Measurements from ENCODE around the gene MAP2K7.
"Not testable (repeated sequence)": the region's sequence is repeated elsewhere in the genome, so short reads cannot be mapped to it uniquely, and the experiment has no call there.

Gene MAP2K7

DNA sequence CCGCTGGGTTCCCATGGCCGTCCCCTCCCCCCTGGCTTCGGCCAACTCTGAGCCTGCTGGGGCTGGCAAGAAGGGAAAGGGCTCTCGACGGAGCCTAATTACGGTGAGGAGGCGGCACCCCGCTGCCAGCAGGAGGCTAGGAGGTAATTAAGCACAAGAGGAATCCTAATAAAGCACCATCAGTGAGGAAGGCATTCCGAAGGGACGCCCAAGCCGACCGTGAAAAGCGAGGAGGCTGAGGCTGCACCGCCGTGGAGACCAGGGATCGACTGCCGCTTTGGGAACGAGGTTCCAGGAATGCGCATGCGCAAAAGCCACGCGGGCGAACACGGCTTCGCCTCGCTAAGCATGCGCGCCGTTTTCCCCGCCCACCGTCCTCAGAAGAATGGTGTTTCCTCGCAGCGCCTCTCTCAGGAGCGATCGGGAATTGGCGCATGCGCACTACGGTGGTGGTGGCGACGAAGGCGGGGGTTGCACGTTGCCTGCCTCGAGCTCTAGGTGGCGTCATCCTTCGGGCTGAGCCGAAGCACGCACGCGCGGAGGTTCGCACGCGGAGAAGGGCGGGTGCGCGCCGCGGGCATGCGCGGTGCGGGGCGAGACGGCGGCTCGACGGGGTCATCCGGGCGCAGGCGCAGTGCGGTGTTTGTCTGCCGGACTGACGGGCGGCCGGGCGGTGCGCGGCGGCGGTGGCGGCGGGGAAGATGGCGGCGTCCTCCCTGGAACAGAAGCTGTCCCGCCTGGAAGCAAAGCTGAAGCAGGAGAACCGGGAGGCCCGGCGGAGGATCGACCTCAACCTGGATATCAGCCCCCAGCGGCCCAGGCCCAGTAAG is at the start of gene MAP2K7:
MAP2K7 (plus strand) TSS at position 634 of the 830 bp plus-strand sequence; CDS start at position 702, 68 bp downstream.
- Mint-ChIP-seq H3K9me3 (no peaks in the 10 kb centered on the region), H3K27me3 (no peaks in the 10 kb centered on the region), H3K27ac (ENCODE audit: low read depth) (peak within 1 kb of the TSS; percentile 98), H3K4me3 (peak within 1 kb of the TSS; percentile 83), H3K4me1 (peaks cover 42% of the 10 kb centered on the region), H3K36me3 (ENCODE audit: insufficient read depth) (peaks cover 28% of the 10 kb centered on the region)
- ATAC-seq (replicated peaks; ENCODE audit: extremely low read depth, poor library complexity, severe bottlenecking) (peak; percentile 61), DNase-seq (ENCODE audit: low spot score in 2 of 2) (peak; percentile 100)

GRCh38 chr19:7855426-7856108 is 48.1 kb upstream of the MAP2K7 start:
- no peaks in the 10 kb centered on the region for H3K9me3 Mint-ChIP-seq
- no peak overlapping the region for H3K4me3 Mint-ChIP-seq
- ATAC-seq (replicated peaks; ENCODE audit: extremely low read depth, poor library complexity, severe bottlenecking), result no peak
- DNase-seq (ENCODE audit: low spot score in 2 of 2), result no peak
- peaks cover 10% of the 10 kb centered on the region for H3K4me1 Mint-ChIP-seq
- H3K27me3 Mint-ChIP-seq, result peaks cover 22% of the 10 kb centered on the region
- no peak overlapping the region for H3K27ac Mint-ChIP-seq (ENCODE audit: low read depth)
- H3K36me3 Mint-ChIP-seq (ENCODE audit: insufficient read depth), result peaks cover 2% of the 10 kb centered on the region

DNA sequence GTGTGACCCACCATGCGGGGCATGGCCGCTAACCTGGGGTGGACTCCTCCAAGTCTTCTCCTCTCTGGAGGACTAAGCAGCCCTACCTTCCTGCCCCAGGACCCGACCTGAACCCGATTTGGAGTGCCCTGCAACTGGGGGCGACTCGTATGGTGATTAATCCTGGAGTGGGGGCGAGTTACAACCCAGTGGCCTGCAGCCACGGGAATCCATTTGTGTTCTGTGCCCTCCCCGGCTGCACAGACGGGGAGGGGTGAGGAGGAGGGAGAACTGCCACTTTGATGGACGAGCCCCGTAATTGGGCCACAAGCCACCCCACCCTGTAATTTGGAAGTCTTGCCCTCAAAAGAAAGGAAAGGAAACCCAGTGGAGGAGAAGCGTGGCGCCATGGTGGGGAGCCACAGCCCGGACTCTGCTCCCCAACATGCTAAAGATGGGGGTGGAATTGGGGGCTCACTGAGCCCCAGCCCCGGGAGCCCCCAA is 47.5 kb upstream of the MAP2K7 start:
- Mint-ChIP-seq H3K27ac (ENCODE audit: low read depth) (no peak overlapping the region), H3K9me3 (no peaks in the 10 kb centered on the region), H3K4me3 (no peak overlapping the region), H3K27me3 (peaks cover 28% of the 10 kb centered on the region), H3K4me1 (peaks cover 10% of the 10 kb centered on the region), H3K36me3 (ENCODE audit: insufficient read depth) (peaks cover 2% of the 10 kb centered on the region)
- DNase-seq (ENCODE audit: low spot score in 2 of 2) (no peak), ATAC-seq (replicated peaks; ENCODE audit: extremely low read depth, poor library complexity, severe bottlenecking) (no peak)

DNA sequence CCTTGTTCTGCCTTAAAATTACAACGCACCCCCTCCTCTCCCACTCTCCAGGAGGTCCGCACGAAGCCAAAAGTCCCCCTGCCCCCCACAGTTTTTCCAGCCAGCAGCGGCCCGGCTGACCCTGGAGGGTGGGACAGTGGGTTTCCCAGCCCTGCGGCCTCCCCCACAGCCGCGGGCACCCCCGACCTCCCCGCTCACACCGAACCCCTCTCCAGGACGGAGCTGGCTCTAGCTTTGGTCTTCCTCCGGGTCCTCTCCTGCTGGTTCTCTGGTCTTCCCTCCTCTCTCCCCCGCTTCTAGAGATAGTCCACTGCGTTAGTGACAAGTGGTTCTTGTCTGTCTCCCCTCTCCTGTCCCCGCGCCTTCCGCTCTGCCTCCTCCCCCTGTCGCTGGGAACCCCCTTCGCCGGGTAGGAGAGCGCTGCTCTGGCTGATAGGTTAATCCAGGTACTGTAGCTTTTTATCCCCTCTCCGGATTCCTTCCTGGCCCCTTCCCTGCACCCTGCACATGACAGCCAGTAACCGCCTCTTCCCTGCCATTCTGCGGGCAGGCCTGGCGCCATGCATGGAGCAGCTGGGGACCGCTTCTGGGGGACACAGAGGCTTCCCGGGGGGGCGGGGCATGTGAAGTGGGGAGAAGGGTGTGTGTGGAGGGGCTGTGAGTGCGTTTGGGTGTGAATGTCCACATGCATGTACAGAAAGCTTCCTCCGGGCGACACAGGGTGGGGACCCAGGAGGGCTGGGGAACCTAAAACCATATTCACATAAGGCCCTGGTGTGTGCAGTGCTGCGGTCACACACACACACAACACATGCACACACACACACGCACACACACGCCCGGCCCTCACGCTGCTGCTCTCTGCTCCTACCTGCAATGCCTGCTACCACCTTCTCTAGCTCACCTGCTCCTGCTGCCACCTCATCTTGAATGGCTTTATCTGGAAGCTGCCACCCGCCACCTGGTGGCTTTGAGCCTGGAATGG is 46.7 kb upstream of the MAP2K7 start:
- DNase-seq (ENCODE audit: low spot score in 2 of 2) (no peak), ATAC-seq (replicated peaks; ENCODE audit: extremely low read depth, poor library complexity, severe bottlenecking) (no peak)
- Mint-ChIP-seq H3K27ac (ENCODE audit: low read depth) (no peak overlapping the region), H3K27me3 (peaks cover 32% of the 10 kb centered on the region), H3K9me3 (no peaks in the 10 kb centered on the region), H3K4me1 (peaks cover 10% of the 10 kb centered on the region), H3K4me3 (no peak overlapping the region), H3K36me3 (ENCODE audit: insufficient read depth) (peaks cover 2% of the 10 kb centered on the region)

DNA sequence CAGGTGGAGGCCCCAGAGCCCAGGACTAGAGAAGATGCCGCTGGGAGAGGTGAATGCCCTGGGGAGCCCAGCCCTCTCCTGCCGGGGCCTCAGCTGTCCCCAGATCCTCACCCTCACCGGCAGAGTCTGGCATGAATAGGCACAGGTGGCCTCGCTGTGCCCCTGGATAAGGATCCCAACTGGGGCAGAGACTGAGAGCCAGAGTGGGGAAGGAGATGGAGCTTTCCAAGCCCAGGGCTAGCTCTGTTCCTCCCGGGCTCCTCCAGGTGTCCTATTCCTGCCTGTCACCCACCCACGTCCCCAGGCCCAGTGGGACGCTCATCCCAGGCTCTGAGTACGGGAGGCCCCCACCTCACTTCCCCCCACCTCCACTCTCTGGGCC is 46.0 kb upstream of the MAP2K7 start:
- H3K36me3 Mint-ChIP-seq (ENCODE audit: insufficient read depth), result peaks cover 2% of the 10 kb centered on the region
- no peak overlapping the region for H3K27ac Mint-ChIP-seq (ENCODE audit: low read depth)
- ATAC-seq (replicated peaks; ENCODE audit: extremely low read depth, poor library complexity, severe bottlenecking) (no peak), DNase-seq (ENCODE audit: low spot score in 2 of 2) (no peak)
- H3K27me3 Mint-ChIP-seq, result peaks cover 30% of the 10 kb centered on the region
- no peak overlapping the region for H3K4me3 Mint-ChIP-seq
- peaks cover 9% of the 10 kb centered on the region for H3K4me1 Mint-ChIP-seq
- no peaks in the 10 kb centered on the region for H3K9me3 Mint-ChIP-seq

DNA sequence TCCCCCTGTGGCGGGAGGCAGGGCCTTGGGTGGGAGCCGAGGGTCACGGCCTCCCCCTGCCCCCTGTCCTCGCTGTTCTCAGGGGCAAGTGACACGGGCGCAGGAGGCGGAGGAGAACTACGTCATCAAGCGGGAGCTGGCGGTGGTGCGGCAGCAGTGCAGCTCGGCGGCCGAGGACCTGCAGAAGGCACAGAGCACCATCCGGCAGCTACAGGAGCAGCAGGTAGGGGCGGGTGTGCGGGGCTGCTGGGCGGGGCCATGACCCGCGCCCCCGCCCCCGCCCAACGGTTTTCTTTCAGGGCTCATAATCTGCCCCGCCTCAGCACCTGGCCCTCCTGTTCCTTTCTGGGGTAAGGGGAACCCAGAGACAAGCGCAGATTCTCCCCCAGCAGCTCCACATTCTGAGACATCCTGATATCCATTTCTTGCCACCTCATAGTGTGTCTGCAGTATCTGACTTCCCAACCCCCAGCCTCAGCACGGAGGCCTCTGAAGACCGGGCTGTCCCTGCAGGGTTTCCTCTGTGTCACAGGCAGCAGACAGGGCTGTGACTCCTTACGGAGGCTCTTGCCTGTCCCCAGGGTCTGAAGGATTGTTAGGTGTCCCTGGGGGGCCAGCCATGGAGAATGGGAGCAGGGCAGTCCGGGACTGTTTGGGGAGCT is 45.4 kb upstream of the MAP2K7 start:
- H3K36me3 Mint-ChIP-seq (ENCODE audit: insufficient read depth), result peaks cover 2% of the 10 kb centered on the region
- no peak for ATAC-seq (replicated peaks; ENCODE audit: extremely low read depth, poor library complexity, severe bottlenecking)

GRCh38 chr19:7859087-7859486 is 44.6 kb upstream of the MAP2K7 start:
- peaks cover 23% of the 10 kb centered on the region for H3K27me3 Mint-ChIP-seq
- DNase-seq (ENCODE audit: low spot score in 2 of 2); ATAC-seq (replicated peaks; ENCODE audit: extremely low read depth, poor library complexity, severe bottlenecking); H3K9me3 Mint-ChIP-seq; H3K27ac Mint-ChIP-seq (ENCODE audit: low read depth); H3K36me3 Mint-ChIP-seq (ENCODE audit: insufficient read depth); H3K4me3 Mint-ChIP-seq; H3K4me1 Mint-ChIP-seq: not testable (repeated sequence)

More for the DNA sequence above, 45.4 kb upstream of the MAP2K7 start:
- Mint-ChIP-seq H3K9me3 (no peaks in the 10 kb centered on the region), H3K27me3 (peaks cover 25% of the 10 kb centered on the region), H3K27ac (ENCODE audit: low read depth) (no peak overlapping the region), H3K4me3 (no peak overlapping the region), H3K4me1 (peaks cover 4% of the 10 kb centered on the region)
- no peak for DNase-seq (ENCODE audit: low spot score in 2 of 2)

GRCh38 chr19:7859831-7860713 is 43.6 kb upstream of the MAP2K7 start:
- H3K9me3 Mint-ChIP-seq, result no peaks in the 10 kb centered on the region
- peaks cover 28% of the 10 kb centered on the region for H3K27me3 Mint-ChIP-seq
- DNase-seq (ENCODE audit: low spot score in 2 of 2) (no peak), ATAC-seq (replicated peaks; ENCODE audit: extremely low read depth, poor library complexity, severe bottlenecking) (no peak)
- no peak overlapping the region for H3K27ac Mint-ChIP-seq (ENCODE audit: low read depth)
- no peak overlapping the region for H3K4me3 Mint-ChIP-seq
- H3K36me3 Mint-ChIP-seq (ENCODE audit: insufficient read depth), result peaks cover 2% of the 10 kb centered on the region
- H3K4me1 Mint-ChIP-seq, result peaks cover 4% of the 10 kb centered on the region

DNA sequence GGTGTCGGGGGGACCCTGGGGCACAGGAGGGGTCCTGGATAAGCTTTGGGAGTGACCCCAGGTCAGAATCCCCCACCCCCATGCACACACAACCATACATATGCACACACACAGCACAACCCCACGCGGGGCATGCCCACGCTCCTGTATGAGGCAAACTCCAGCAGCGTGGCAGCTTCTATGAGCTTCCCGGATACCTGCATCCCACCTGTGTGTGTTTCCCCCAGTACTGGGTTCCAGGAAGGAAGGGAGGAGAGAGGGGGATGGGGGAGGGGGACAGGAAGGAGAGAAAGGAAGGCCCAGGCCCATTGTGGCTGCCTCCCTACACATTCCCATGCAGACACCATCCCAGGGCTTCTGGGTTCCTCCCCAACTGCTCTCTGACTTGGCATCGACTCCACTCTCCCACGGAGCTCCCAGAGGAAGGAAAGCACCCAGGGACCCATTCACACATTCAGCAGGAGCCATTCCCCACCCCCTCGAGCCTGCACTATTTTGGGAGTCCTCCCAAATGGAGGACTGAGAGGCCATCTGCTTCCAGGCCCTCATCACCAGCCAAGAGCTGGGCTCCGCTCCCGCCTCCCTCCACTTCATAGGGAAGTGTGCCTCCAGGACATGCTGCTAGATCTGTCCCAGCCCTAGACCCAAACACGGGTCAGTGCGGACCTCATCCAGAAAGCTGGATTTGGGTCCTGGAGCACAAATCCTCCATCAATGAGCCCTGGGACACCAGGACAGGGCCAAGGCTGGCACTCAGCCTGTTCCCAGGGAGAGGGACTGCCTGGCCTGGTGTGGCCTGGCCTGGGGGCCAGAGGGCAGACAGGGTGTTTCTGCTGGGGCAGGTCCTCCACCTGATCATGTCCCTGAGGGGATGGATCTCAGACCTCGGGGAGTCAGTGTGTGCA is 42.7 kb upstream of the MAP2K7 start:
- Mint-ChIP-seq H3K4me1 (peaks cover 10% of the 10 kb centered on the region), H3K36me3 (ENCODE audit: insufficient read depth) (no peaks in the 10 kb centered on the region), H3K9me3 (no peaks in the 10 kb centered on the region), H3K27ac (ENCODE audit: low read depth) (no peak overlapping the region), H3K27me3 (peaks cover 35% of the 10 kb centered on the region), H3K4me3 (peak overlapping the region; percentile 29)
- no peak for ATAC-seq (replicated peaks; ENCODE audit: extremely low read depth, poor library complexity, severe bottlenecking)
- no peak for DNase-seq (ENCODE audit: low spot score in 2 of 2)

DNA sequence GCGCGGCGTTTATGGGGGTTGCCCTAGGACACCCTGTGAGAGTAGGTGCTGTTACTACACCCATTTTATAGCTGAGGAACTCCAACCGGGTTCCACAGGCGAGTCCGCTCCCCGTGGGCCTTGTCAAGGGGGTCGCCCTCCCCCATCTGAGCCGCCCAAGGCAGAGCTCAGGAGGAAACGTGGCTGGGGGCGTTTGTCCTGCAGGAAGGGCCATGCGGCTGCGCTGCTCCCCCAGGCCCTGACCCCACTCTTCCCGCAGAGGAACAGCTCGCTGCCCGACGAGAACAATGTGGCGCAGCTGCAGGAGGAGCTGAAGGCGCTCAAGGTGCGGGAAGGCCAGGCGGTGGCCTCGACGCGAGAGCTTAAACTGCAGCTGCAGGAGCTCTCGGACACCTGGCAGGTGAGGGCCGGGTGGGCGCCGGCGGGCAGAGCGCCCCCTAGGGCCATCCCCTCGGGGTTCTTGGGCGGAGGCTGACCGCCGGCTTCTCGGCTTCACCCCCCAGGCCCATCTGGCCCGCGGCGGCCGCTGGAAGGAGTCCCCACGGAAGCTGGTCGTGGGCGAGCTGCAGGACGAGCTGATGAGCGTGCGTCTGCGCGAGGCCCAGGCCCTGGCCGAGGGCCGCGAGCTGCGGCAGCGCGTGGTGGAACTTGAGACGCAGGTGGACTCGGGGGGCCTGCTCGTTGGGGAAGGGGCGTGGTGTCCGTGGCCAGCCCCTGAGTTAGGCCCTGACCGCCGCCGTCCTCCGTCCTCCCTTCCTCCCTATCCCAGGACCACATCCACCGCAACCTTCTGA is 41.9 kb upstream of the MAP2K7 start:
- Mint-ChIP-seq H3K9me3 (no peaks in the 10 kb centered on the region), H3K27me3 (peaks cover 35% of the 10 kb centered on the region), H3K4me3 (peak overlapping the region; percentile 43), H3K36me3 (ENCODE audit: insufficient read depth) (no peaks in the 10 kb centered on the region), H3K4me1 (peaks cover 10% of the 10 kb centered on the region), H3K27ac (ENCODE audit: low read depth) (no peak overlapping the region)
- ATAC-seq (replicated peaks; ENCODE audit: extremely low read depth, poor library complexity, severe bottlenecking), result no peak
- no peak for DNase-seq (ENCODE audit: low spot score in 2 of 2)

Measured in central memory CD8-positive, alpha-beta T cell (primary cell).